Activated CD4-positive, alpha-beta T cell treated with anti-CD3 and anti-CD28 coated beads, Interleukin-10, Interleukin-2, amounts not matched to agents 100 ng/mL and 50 ng/mL, durations not matched to agents 16 hours and 8 hours (primary cell): ENCODE measurements around the gene FOXN3.
A peak's percentile ranks its signal among the peaks of the same experiment; 100 is the strongest.
"Not testable (repeated sequence)": the region's sequence is repeated elsewhere in the genome, so short reads cannot be mapped to it uniquely, and the experiment has no call there.

Experiments
- DNase-seq: peaks from one replicate; pipeline ENCODE4 v3.0.0-alpha.2; 2020

The FOXN3 gene

GRCh38 chr14:89302396-89302950 lies 114.6 kb downstream of the FOXN3 start:
- no peak for DNase-seq

- no peak for DNase-seq
These were observed 117.4 kb downstream of the FOXN3 start for GRCh38 chr14:89299587-89299986.

GRCh38 chr14:89298056-89298834 lies 118.8 kb downstream of the FOXN3 start:
- no peak for DNase-seq

GRCh38 chr14:89296281-89296745 lies 120.7 kb downstream of the FOXN3 start:
- no peak for DNase-seq

- DNase-seq: no peak
These were observed 122.2 kb downstream of the FOXN3 start for GRCh38 chr14:89294872-89295271.

- DNase-seq: not testable (repeated sequence)
These were observed 122.6 kb downstream of the FOXN3 start for GRCh38 chr14:89294469-89294868.

GRCh38 chr14:89294060-89294459 lies 123.0 kb downstream of the FOXN3 start:
- DNase-seq: no peak

GRCh38 chr14:89293314-89293916 lies 123.6 kb downstream of the FOXN3 start:
- DNase-seq: no peak

- DNase-seq: no peak
These were observed 124.3 kb downstream of the FOXN3 start for GRCh38 chr14:89292579-89293313.

- DNase-seq: no peak
These were observed 125.6 kb downstream of the FOXN3 start for GRCh38 chr14:89291351-89291940.

GRCh38 chr14:89290813-89291212 lies 126.2 kb downstream of the FOXN3 start:
- DNase-seq: no peak

GRCh38 chr14:89289477-89289876 lies 127.6 kb downstream of the FOXN3 start:
- DNase-seq: no peak

- DNase-seq: no peak
These were observed 128.9 kb downstream of the FOXN3 start for GRCh38 chr14:89288114-89288513.

GRCh38 chr14:89284333-89285058 lies 132.5 kb downstream of the FOXN3 start:
- no peak for DNase-seq

- DNase-seq: peak; percentile 71
These were observed 133.5 kb downstream of the FOXN3 start for GRCh38 chr14:89283327-89284060.

- DNase-seq: no peak
These were observed 134.8 kb downstream of the FOXN3 start for GRCh38 chr14:89282191-89282590.

GRCh38 chr14:89280600-89280999 lies 136.4 kb downstream of the FOXN3 start:
- DNase-seq: no peak

- no peak for DNase-seq
These were observed 137.3 kb downstream of the FOXN3 start for GRCh38 chr14:89279649-89280232.

- no peak for DNase-seq
These were observed 139.8 kb downstream of the FOXN3 start for GRCh38 chr14:89277203-89277602.

GRCh38 chr14:89276424-89276975 lies 140.5 kb downstream of the FOXN3 start:
- DNase-seq: peak; percentile 95
